HepG2 (cell line): Measurements from ENCODE around the gene PIAS1.

Source experiments
- EP300 ChIP-seq, 3 experiments: sonication (generic) in 1 of 3; formaldehyde crosslinking in 1 of 3; IDR thresholded peaks; 2 replicates each; pipeline versions ENCODE4 v1.5.1 to v1.6.1; 2011 to 2020; ENCODE audit warnings: low read depth in 2 of 3, low read length in 2 of 3, borderline replicate concordance in 1 of 3, improper control_type of control experiment in 1 of 3, mild to moderate bottlenecking in 1 of 3, missing genetic modification reagents in 1 of 3, moderate library complexity in 1 of 3
- GABPB1 ChIP-seq: IDR thresholded peaks from 2 replicates; pipeline ENCODE4 v1.6.1; 2016; ENCODE audit warnings: mild to moderate bottlenecking, missing genetic modification reagents, moderate library complexity, missing compliant biosample characterization
- GATA4 ChIP-seq: sonication (generic); IDR thresholded peaks from 2 replicates; pipeline ENCODE4 v1.6.1; 2016; ENCODE audit warnings: antibody characterized with exemption, low read depth, borderline replicate concordance
- JUN ChIP-seq: sonication (generic); formaldehyde crosslinking; IDR thresholded peaks from 2 replicates; pipeline ENCODE4 v1.4.0; 2020; ENCODE audit warnings: mild to moderate bottlenecking, missing genetic modification reagents
- MLLT10 ChIP-seq: sonication (generic); formaldehyde crosslinking; IDR thresholded peaks from 2 replicates; pipeline ENCODE4 v1.4.0; 2020; ENCODE audit warnings: missing genetic modification reagents
- NCOA2 ChIP-seq: sonication (generic); formaldehyde crosslinking; IDR thresholded peaks from 2 replicates; pipeline ENCODE4 v1.8.0; 2022; ENCODE audit warnings: inconsistent platforms
- ZNF205 ChIP-seq: IDR thresholded peaks from 2 replicates; pipeline ENCODE4 v1.6.1; 2018; ENCODE audit warnings: missing biosample characterization, missing genetic modification reagents
- ZNF546 ChIP-seq: sonication (generic); formaldehyde crosslinking; conservative IDR thresholded peaks from 2 replicates; pipeline ENCODE4 v1.8.1; 2023; ENCODE audit warnings: mild to moderate bottlenecking, missing genetic modification reagents

DNA sequence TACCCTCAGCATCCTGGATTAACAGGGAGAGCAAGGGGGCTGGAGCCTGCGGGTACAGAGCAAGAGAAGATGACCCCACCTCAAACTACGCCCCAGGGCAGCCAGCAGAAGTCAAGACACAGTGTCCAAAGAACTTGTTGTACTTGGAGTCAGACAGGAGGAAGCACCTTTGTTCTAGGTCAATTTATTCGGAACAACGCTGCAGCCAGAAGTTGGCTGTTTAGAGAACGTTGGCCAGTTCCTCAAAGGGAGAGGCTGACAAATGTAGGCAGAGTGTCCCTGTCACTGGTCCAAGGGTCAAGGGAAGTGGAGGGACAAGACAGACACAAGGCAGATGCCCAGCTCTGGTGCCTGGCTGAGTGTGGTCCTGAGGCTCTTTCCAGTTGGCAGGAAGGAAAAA is 32.1 kb upstream of the PIAS1 start:
- TF ChIP-seq ZNF205 (CRISPR knock-in tag) = no peak
- no peak for TF ChIP-seq MLLT10 (CRISPR knock-in tag)
- no peak for TF ChIP-seq GABPB1 (CRISPR knock-in tag)
- no peak for TF ChIP-seq NCOA2 (CRISPR knock-in tag)
- TF ChIP-seq ZNF546 (CRISPR knock-in tag) = no peak
- no peak for TF ChIP-seq JUN (CRISPR knock-in tag)
- no peak for TF ChIP-seq EP300 (IDR thresholded peaks at IDR 0.05; ENCODE audit: low read depth in 2 of 2, low read length in 2 of 2)
- TF ChIP-seq EP300 (CRISPR knock-in tag; IDR thresholded peaks at IDR 0.05; ENCODE audit: borderline replicate concordance) = no peak
- TF ChIP-seq GATA4 = no peak
